Measurements from ENCODE around the gene ITGAV.

ITGAV gene

GRCh38 chr2:186718903-186719302 lies 129.0 kb downstream of the ITGAV start:
- H3K4me1 Mint-ChIP-seq = no peaks in the 10 kb centered on the region
- DNase-seq (ENCODE audit: low spot score in 2 of 2) (no peak), ATAC-seq (replicated peaks; ENCODE audit: extremely low read depth, poor library complexity, severe bottlenecking) (no peak)
- H3K4me3 Mint-ChIP-seq = no peak overlapping the region
- H3K9me3 Mint-ChIP-seq = no peaks in the 10 kb centered on the region
- no peaks in the 10 kb centered on the region for H3K36me3 Mint-ChIP-seq (ENCODE audit: insufficient read depth)
- H3K27ac Mint-ChIP-seq (ENCODE audit: low read depth) = no peak overlapping the region
- peaks cover 7% of the 10 kb centered on the region for H3K27me3 Mint-ChIP-seq

GRCh38 chr2:186721956-186722355 lies 132.1 kb downstream of the ITGAV start:
- DNase-seq (ENCODE audit: low spot score in 2 of 2) = no peak
- Mint-ChIP-seq H3K4me3 (no peak overlapping the region), H3K36me3 (ENCODE audit: insufficient read depth) (no peaks in the 10 kb centered on the region), H3K4me1 (no peaks in the 10 kb centered on the region), H3K9me3 (no peaks in the 10 kb centered on the region), H3K27me3 (peaks cover 7% of the 10 kb centered on the region), H3K27ac (ENCODE audit: low read depth) (no peak overlapping the region)
- ATAC-seq (replicated peaks; ENCODE audit: extremely low read depth, poor library complexity, severe bottlenecking) = no peak

GRCh38 chr2:186724736-186725135 lies 134.9 kb downstream of the ITGAV start:
- Mint-ChIP-seq H3K4me3 (no peak overlapping the region), H3K36me3 (ENCODE audit: insufficient read depth) (no peaks in the 10 kb centered on the region), H3K4me1 (no peaks in the 10 kb centered on the region), H3K9me3 (no peaks in the 10 kb centered on the region), H3K27me3 (no peaks in the 10 kb centered on the region), H3K27ac (ENCODE audit: low read depth) (no peak overlapping the region)
- ATAC-seq (replicated peaks; ENCODE audit: extremely low read depth, poor library complexity, severe bottlenecking) (no peak), DNase-seq (ENCODE audit: low spot score in 2 of 2) (no peak)

- no peak for ATAC-seq (replicated peaks; ENCODE audit: extremely low read depth, poor library complexity, severe bottlenecking)
- H3K9me3 Mint-ChIP-seq = no peaks in the 10 kb centered on the region
Measured at GRCh38 chr2:186725783-186726182, 135.9 kb downstream of the ITGAV start.

GRCh38 chr2:186726938-186727337 lies 137.1 kb downstream of the ITGAV start:
- no peaks in the 10 kb centered on the region for H3K9me3 Mint-ChIP-seq
- no peaks in the 10 kb centered on the region for H3K4me1 Mint-ChIP-seq
- DNase-seq (ENCODE audit: low spot score in 2 of 2) = no peak
- no peak overlapping the region for H3K27ac Mint-ChIP-seq (ENCODE audit: low read depth)
- no peak overlapping the region for H3K4me3 Mint-ChIP-seq
- no peak for ATAC-seq (replicated peaks; ENCODE audit: extremely low read depth, poor library complexity, severe bottlenecking)
- H3K27me3 Mint-ChIP-seq = no peaks in the 10 kb centered on the region
- H3K36me3 Mint-ChIP-seq (ENCODE audit: insufficient read depth) = no peaks in the 10 kb centered on the region

More at GRCh38 chr2:186725783-186726182, 135.9 kb downstream of the ITGAV start:
- no peak overlapping the region for H3K4me3 Mint-ChIP-seq
- no peaks in the 10 kb centered on the region for H3K4me1 Mint-ChIP-seq
- DNase-seq (ENCODE audit: low spot score in 2 of 2) = no peak
- no peaks in the 10 kb centered on the region for H3K27me3 Mint-ChIP-seq
- H3K36me3 Mint-ChIP-seq (ENCODE audit: insufficient read depth) = no peaks in the 10 kb centered on the region
- no peak overlapping the region for H3K27ac Mint-ChIP-seq (ENCODE audit: low read depth)

GRCh38 chr2:186728631-186729030 lies 138.8 kb downstream of the ITGAV start:
- H3K9me3 Mint-ChIP-seq = no peaks in the 10 kb centered on the region
- no peak overlapping the region for H3K27ac Mint-ChIP-seq (ENCODE audit: low read depth)
- DNase-seq (ENCODE audit: low spot score in 2 of 2) = no peak
- no peaks in the 10 kb centered on the region for H3K4me1 Mint-ChIP-seq
- no peaks in the 10 kb centered on the region for H3K36me3 Mint-ChIP-seq (ENCODE audit: insufficient read depth)
- no peaks in the 10 kb centered on the region for H3K27me3 Mint-ChIP-seq
- H3K4me3 Mint-ChIP-seq = no peak overlapping the region
- ATAC-seq (replicated peaks; ENCODE audit: extremely low read depth, poor library complexity, severe bottlenecking) = no peak
